Gastrocnemius medialis (tissue), 4 donors: ENCODE measurements around the gene CCM2. TPM values are rescaled to one million over a fixed set of nuclear protein-coding genes. Genes with fewer than 3 reads are reported as not detected.

ENCODE experiments used
- ATAC-seq, 2 donors: fragments of 150-250 bp; one replicate each; pipeline ENCODE4 v1.9.1; 2016
- DNase-seq, 2 donors: peaks; one replicate each; pipeline ENCODE4 v3.0.0-alpha.2; 2019
- H3K27ac ChIP-seq, 4 donors: fragments of 200-600 bp; sonication (generic); 1 replicate in 1 of 4; 2 replicates in 3 of 4; pipeline ENCODE4 v1.5.1; 2016 to 2018; ENCODE audit warnings: mild to moderate bottlenecking in 2 of 4, moderate library complexity in 1 of 4
- H3K27me3 ChIP-seq, 3 donors: fragments of 200-600 bp; sonication (generic) in 2 of 3; 1 replicate in 1 of 3; 2 replicates in 2 of 3; pipeline versions ENCODE4 v1.5.1 to v1.6.0; 2016 to 2019; ENCODE audit warnings: mild to moderate bottlenecking in 1 of 3, moderate library complexity in 1 of 3
- H3K36me3 ChIP-seq, 2 donors: fragments of 200-600 bp; sonication (generic) in 1 of 2; one replicate each; pipeline ENCODE4 v1.5.1; 2017 to 2018
- H3K4me1 ChIP-seq, 2 donors: fragments of 200-600 bp; sonication (generic) in 1 of 2; one replicate each; pipeline ENCODE4 v1.5.1; 2016 to 2017; ENCODE audit warnings: mild to moderate bottlenecking in 2 of 2
- H3K4me3 ChIP-seq, 4 donors: fragments of 200-600 bp; sonication (generic) in 3 of 4; 1 replicate in 1 of 4; 2 replicates in 3 of 4; pipeline ENCODE4 v1.5.1; 2016 to 2019; ENCODE audit warnings: mild to moderate bottlenecking in 2 of 4
- H3K9me3 ChIP-seq, 3 donors: fragments of 200-600 bp; sonication (generic) in 2 of 3; 1 replicate in 1 of 3; 2 replicates in 2 of 3; pipeline ENCODE4 v1.5.1; 2016 to 2019
- CTCF ChIP-seq, 5 experiments: fragments of 450-650 bp in 3 of 5; fragments of 200-600 bp in 2 of 5; sonication (generic) in 2 of 5; IDR thresholded peaks in 4 of 5; conservative IDR thresholded peaks in 1 of 5; 1 replicate in 4 of 5; 2 replicates in 1 of 5; pipeline ENCODE4 v1.5.1; 2016 to 2019; ENCODE audit warnings: antibody characterized with exemption in 5 of 5, mild to moderate bottlenecking in 3 of 5, moderate library complexity in 3 of 5
- POLR2A ChIP-seq, 2 donors: fragments of 450-650 bp; IDR thresholded peaks; one replicate each; pipeline ENCODE4 v1.6.1; 2017; ENCODE audit warnings: antibody characterized with exemption in 2 of 2, mild to moderate bottlenecking in 2 of 2, moderate library complexity in 2 of 2
- in situ Hi-C, 4 donors: fragments of 200-750 bp; cut with MboI; loops; one replicate each; pipeline versions ENCODE4 v1.15.0 to v1.8.0; 2017; ENCODE audit warnings: low sequenced_read_pairs in 4 of 4
- intact Hi-C: fragments of 100-400 bp; cut with DNase I; formaldehyde crosslinking; loops from one replicate; pipeline ENCODE4 v1.15.1; 2023; ENCODE audit warnings: low total_unique reads
- total RNA-seq, 4 donors: library from RNA; depleted of rRNA; stranded (reverse); fragments of >200 nt; gene quantifications; one replicate each; pipeline versions ENCODE4 v1.1.0 to v1.2.3, GENCODE V29; 2016

Gene CCM2
- 10 to 100 TPM; 37.7 to 61.8 (median 47.4) TPM for total RNA-seq

GRCh38 chr7:45000093-45001032 is at the start of gene CCM2:
Gene CCM2, plus strand, starts transcription at chr7:45000201. Its CDS starts 133 bp downstream, at chr7:45000334.
- H3K27me3 ChIP-seq, result no peaks in the 10 kb centered on the region
- intact Hi-C loops (loop anchor here (1.0 to 2.0 kb wide), 2 partner anchors 111 to 418 kb away; partner anchors contain the start of genes TBRG4 and TMED4), in situ Hi-C loops (no loop called here)
- peaks cover 17 to 25% of the 10 kb centered on the region in 2 donors for H3K4me1 ChIP-seq
- DNase-seq (peak in 1 of 2 donors; percentile 34), ATAC-seq (peak in 1 of 2 donors; percentile 8)
- H3K27ac ChIP-seq, result peak within 1 kb of the TSS; percentile 85 to 94 (median 92)
- H3K36me3 ChIP-seq, result no peaks in the 10 kb centered on the region
- H3K4me3 ChIP-seq, result peak within 1 kb of the TSS; percentile 71 to 85 (median 76)
- no peaks in the 10 kb centered on the region for H3K9me3 ChIP-seq
- TF ChIP-seq POLR2A (IDR thresholded peaks at IDR 0.05) (peak; percentile 52 to 71), CTCF (IDR thresholded peaks at IDR 0.05 in 4 of 5, conservative IDR thresholded peaks at IDR 0.05 in 1 of 5) (no peak)

- H3K27me3 ChIP-seq, result no peaks in the 10 kb centered on the region
- no peaks in the 10 kb centered on the region for H3K9me3 ChIP-seq
- intact Hi-C loops (no loop called here), in situ Hi-C loops (no loop called here)
- no peak overlapping the region for H3K4me3 ChIP-seq
- no peaks in the 10 kb centered on the region for H3K36me3 ChIP-seq
- DNase-seq (no peak), ATAC-seq (no peak)
- H3K27ac ChIP-seq, result no peak overlapping the region
- peaks cover 3 to 8% of the 10 kb centered on the region in 2 donors for H3K4me1 ChIP-seq
- TF ChIP-seq POLR2A (IDR thresholded peaks at IDR 0.05) (no peak), CTCF (IDR thresholded peaks at IDR 0.05 in 4 of 5, conservative IDR thresholded peaks at IDR 0.05 in 1 of 5) (no peak)
These were observed 46.8 kb upstream of the CCM2 start for GRCh38 chr7:44953156-44953555.

- no peaks in the 10 kb centered on the region for H3K36me3 ChIP-seq
- no peak overlapping the region for H3K4me3 ChIP-seq
- H3K27me3 ChIP-seq, result peaks cover 0 to 2% (median 0%) of the 10 kb centered on the region in 3 donors
- DNase-seq (no peak), ATAC-seq (no peak)
- in situ Hi-C loops, result no loop called here
- H3K4me1 ChIP-seq, result no peaks in the 10 kb centered on the region
- H3K27ac ChIP-seq, result no peak overlapping the region
- H3K9me3 ChIP-seq, result no peaks in the 10 kb centered on the region
- TF ChIP-seq POLR2A (IDR thresholded peaks at IDR 0.05), result no peak
- TF ChIP-seq CTCF (IDR thresholded peaks at IDR 0.05 in 4 of 5, conservative IDR thresholded peaks at IDR 0.05 in 1 of 5), result no peak
- intact Hi-C loops, result no loop called here
These were observed 44.3 kb upstream of the CCM2 start for GRCh38 chr7:44955733-44956132.

GRCh38 chr7:44956157-44956766 is 43.7 kb upstream of the CCM2 start:
- peaks cover 0 to 2% (median 0%) of the 10 kb centered on the region in 3 donors for H3K27me3 ChIP-seq
- no peaks in the 10 kb centered on the region for H3K9me3 ChIP-seq
- no peak for DNase-seq
- no peaks in the 10 kb centered on the region for H3K4me1 ChIP-seq
- ATAC-seq, result no peak
- H3K27ac ChIP-seq, result no peak overlapping the region
- no peaks in the 10 kb centered on the region for H3K36me3 ChIP-seq
- intact Hi-C loops (no loop called here), in situ Hi-C loops (no loop called here)
- no peak overlapping the region for H3K4me3 ChIP-seq
- TF ChIP-seq CTCF (IDR thresholded peaks at IDR 0.05 in 4 of 5, conservative IDR thresholded peaks at IDR 0.05 in 1 of 5), result no peak
- TF ChIP-seq POLR2A (IDR thresholded peaks at IDR 0.05), result no peak
